A172 (cell line): Measurements from ENCODE around the gene CSNK1A1. TPM values are rescaled to one million over a fixed set of nuclear protein-coding genes. Genes with fewer than 3 reads are reported as not detected.
"Not testable (repeated sequence)": the region's sequence is repeated elsewhere in the genome, so short reads cannot be mapped to it uniquely, and the experiment has no call there.

Experiments used
- DNase-seq: peaks from one replicate; pipeline ENCODE4 v3.0.0-alpha.2; 2015; ENCODE audit warnings: low spot score
- total RNA-seq: library from RNA; depleted of rRNA; stranded (reverse); fragments of >200 nt; shearing (Covaris generic); gene quantifications from 2 replicates; pipeline ENCODE4 v1.2.3, GENCODE V29; 2014

CSNK1A1 gene
- total RNA-seq, 1 experiment from 2014 or later, result 416 TPM

GRCh38 chr5:149529463-149529862, 21.8 kb downstream of the CSNK1A1 start:
- DNase-seq, result no peak

GRCh38 chr5:149528281-149529060, 22.8 kb downstream of the CSNK1A1 start:
- DNase-seq, result no peak

GRCh38 chr5:149526845-149527590, 24.2 kb downstream of the CSNK1A1 start:
- no peak for DNase-seq

GRCh38 chr5:149521739-149522685, 29.2 kb downstream of the CSNK1A1 start:
- DNase-seq, result no peak

- no peak for DNase-seq
These were observed 31.6 kb downstream of the CSNK1A1 start for GRCh38 chr5:149519601-149520000.

GRCh38 chr5:149518620-149519019, 32.6 kb downstream of the CSNK1A1 start:
- no peak for DNase-seq

GRCh38 chr5:149517461-149518122, 33.6 kb downstream of the CSNK1A1 start:
- DNase-seq, result no peak

GRCh38 chr5:149514512-149514911, 36.7 kb downstream of the CSNK1A1 start:
- DNase-seq, result no peak

GRCh38 chr5:149513372-149513947, 37.8 kb downstream of the CSNK1A1 start:
- DNase-seq, result not testable (repeated sequence)

GRCh38 chr5:149510136-149510535, 41.1 kb downstream of the CSNK1A1 start:
- DNase-seq, result no peak

- DNase-seq, result no peak
These were observed 46.6 kb downstream of the CSNK1A1 start for GRCh38 chr5:149504677-149505076.

GRCh38 chr5:149503006-149503405, 48.2 kb downstream of the CSNK1A1 start:
- DNase-seq, result no peak

GRCh38 chr5:149500922-149501582, 50.2 kb downstream of the CSNK1A1 start:
- peak; percentile 26 for DNase-seq

- no peak for DNase-seq
These were observed 52.4 kb downstream of the CSNK1A1 start for GRCh38 chr5:149498724-149499336.

- DNase-seq, result no peak
These were observed 53.9 kb downstream of the CSNK1A1 start for GRCh38 chr5:149497357-149497756.

GRCh38 chr5:149496917-149497316, 54.3 kb downstream of the CSNK1A1 start:
- no peak for DNase-seq

- DNase-seq, result no peak
These were observed 55.1 kb downstream of the CSNK1A1 start for GRCh38 chr5:149496166-149496565.

GRCh38 chr5:149495673-149496072, 55.6 kb downstream of the CSNK1A1 start:
- no peak for DNase-seq

GRCh38 chr5:149493316-149493715, 57.9 kb downstream of the CSNK1A1 start:
- DNase-seq, result no peak

GRCh38 chr5:149492781-149493180, 58.5 kb downstream of the CSNK1A1 start:
- DNase-seq, result no peak
